CD4-positive, alpha-beta T cell treated with Interleukin-6 for 4 hours (primary cell): Measurements from ENCODE around the gene SAMD15.
A peak's percentile ranks its signal among the peaks of the same experiment; 100 is the strongest.
"Not testable (repeated sequence)": the region's sequence is repeated elsewhere in the genome, so short reads cannot be mapped to it uniquely, and the experiment has no call there.

Source experiments
- DNase-seq: peaks from one replicate; pipeline ENCODE4 v3.0.0-alpha.2; 2020; ENCODE audit warnings: mixed read lengths

Gene SAMD15

DNA sequence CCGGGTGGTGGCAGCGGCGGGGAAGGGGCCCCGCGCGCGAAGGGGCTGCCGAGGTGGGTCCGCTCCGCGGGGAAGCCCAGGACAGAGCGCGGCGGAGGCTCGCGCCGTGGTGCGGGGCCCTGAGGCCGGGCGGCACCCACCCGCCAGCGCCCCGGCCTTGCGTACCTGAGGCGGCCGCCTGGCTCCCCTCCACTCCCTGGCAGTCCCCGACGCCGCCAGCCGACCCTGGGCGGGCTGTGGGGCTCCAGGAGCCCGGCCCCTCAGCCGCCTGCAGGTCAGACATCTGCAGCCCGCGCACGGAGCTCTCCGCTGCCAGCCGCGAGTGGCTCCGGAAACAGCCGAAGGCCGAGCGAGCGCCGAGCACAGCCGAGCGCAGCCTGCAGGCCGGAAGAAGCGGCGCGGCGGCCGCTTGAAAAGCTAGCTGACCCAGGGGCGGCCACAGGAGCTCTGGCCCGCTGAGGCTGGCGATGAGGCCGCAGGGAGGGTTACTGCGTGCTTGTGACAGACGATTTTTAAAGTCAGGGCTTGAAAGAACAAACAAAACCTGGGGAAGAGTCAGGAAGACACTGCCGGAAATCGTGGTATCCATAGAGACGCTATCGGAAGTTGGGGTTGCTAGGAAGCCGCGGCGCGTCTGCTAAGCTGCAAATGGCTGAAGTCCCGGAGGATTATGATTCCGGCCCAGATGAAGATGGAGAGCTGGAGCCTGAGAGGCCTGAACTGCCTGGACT is at the start of gene SAMD15, which contains the start of gene TMED8:
TSS of gene SAMD15 (plus strand) at position 609 of the 731 bp plus-strand sequence. CDS start at position 649, 40 bp downstream.
TSS of gene TMED8 (minus strand) at position 324 of the 731 bp plus-strand sequence. CDS start at position 283, 41 bp downstream.
- peak; percentile 82 for DNase-seq

DNA sequence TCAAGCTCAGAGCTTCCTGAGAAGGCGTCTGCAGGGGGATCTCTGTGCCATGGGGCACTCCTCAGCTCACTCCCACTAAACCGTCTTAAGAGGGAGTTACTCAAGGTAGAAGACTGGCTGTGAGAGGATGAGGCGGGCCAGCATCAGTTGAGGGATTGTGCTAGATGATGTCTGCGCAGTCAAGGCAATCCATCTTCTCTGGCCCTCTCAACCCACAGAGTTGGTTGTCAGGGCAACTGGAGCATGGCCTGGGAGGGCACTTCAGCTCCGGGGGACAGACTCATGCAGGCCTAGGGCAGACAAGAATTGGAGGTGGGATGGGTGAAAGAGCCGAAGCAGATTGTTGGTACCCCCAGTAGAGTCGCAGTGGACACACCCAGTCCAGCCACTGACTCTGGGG is 47.3 kb upstream of the SAMD15 start:
- DNase-seq, result no peak

DNA sequence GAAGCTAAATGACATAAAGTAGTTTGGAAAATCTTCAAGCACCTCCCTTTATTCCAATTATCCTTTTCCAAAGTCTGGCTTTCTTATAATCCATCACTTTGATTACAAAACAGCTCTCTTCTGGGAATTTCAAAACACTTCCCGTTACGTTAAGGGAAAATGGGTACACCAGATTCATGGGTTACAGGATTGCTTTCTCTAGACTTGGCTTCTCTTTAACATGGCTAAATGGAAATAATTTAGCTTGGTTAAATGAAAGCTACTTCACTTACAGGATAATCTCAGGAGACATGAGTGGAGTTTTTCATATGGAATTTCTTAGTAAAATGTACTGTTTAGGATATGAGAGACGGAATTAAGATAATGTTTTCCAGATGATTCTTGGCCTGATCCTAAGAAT is 41.6 kb upstream of the SAMD15 start:
- DNase-seq, result no peak

DNA sequence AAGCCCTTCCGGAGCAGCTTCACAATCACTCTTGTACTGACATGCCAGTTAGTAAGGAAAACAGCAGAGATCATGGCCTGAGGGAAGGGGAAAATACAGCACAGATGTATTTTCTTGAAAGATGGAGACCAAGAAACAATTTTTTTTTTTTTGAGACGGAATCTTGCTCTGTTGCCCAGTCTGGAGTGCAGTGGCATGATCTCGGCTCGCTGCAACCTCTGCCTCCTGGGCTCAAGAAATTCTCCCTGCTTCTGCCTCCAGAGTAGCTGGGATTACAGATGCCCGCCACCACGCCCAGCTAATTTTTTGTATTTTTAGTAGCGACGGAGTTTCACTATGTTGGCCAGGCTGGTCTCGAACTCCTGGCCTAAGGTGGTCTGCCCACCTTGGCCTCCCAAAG is 39.9 kb upstream of the SAMD15 start:
- not testable (repeated sequence) for DNase-seq

DNA sequence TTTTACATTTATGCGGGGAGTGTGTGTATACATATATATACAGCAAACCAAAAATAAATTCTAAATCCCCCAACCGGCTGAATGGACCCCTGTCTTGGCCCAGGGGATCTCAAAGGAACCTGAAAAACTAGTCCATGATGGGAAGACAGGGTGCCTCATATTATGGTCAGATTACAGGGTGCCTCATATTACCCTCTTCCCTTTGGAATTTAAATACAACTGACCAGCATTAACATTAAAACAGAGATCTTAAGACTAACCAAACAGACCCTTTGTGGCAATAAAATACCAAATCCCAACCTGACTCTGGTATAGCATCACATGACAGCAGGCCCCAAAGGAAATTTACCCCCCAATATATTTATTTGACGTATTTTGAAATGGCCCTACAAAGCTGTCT is 39.3 kb upstream of the SAMD15 start:
- no peak for DNase-seq

DNA sequence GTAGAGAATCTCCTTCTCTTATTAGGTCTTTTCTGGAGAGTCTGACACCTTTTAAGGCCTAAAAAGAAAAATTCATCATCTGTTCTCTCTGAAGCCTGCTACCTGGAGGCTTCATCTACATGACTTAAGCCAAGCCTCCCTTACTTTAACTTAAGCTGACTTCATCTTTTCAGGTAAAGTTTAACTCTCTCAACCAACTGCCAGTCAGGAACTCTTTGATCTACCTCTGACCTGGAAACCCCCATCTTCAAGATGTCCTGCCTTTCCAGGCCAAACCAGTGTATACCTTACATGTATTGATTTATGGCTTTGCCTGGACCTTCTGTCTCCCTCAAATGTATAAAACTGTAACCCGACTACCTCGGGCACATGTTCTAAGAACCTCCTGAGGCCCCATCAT is 38.9 kb upstream of the SAMD15 start:
- no peak for DNase-seq

DNA sequence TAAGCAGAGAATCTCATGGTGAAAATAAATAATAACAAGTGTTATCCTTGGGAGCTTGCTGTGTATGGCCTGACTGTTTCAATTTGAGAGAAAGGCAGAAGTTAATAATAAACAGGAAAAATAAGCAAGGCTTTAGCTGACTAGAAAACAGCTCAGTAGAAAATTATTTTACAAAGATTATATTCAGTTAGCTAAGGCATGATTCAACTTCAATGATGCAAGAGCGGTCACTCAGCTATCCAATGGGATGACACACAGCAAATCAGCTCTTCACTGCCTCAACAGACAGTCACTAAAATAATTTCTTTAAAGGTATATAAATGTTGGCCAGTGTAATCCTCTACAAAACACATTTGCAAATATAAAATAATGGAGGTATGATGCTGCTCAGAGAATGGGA is 37.8 kb upstream of the SAMD15 start:
- no peak for DNase-seq

DNA sequence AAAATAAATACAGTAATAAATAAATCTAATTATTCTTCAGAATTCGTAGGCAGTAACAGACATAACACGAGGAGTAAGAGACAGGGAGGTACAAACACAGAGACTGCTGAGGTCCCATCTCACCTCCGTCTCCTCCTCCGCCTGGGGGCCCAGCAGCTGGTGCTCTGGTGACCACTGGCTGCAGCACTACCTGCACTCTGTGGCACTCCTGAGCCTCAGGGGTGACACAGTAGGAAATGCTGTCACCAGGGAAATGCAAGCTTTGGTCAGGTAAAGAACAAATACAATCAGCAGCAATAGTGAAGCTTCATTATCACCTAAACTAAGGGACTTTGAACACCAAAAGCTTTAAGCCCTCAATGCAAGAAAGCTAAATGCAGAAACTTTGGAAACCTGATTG is 36.8 kb upstream of the SAMD15 start:
- DNase-seq, result no peak

DNA sequence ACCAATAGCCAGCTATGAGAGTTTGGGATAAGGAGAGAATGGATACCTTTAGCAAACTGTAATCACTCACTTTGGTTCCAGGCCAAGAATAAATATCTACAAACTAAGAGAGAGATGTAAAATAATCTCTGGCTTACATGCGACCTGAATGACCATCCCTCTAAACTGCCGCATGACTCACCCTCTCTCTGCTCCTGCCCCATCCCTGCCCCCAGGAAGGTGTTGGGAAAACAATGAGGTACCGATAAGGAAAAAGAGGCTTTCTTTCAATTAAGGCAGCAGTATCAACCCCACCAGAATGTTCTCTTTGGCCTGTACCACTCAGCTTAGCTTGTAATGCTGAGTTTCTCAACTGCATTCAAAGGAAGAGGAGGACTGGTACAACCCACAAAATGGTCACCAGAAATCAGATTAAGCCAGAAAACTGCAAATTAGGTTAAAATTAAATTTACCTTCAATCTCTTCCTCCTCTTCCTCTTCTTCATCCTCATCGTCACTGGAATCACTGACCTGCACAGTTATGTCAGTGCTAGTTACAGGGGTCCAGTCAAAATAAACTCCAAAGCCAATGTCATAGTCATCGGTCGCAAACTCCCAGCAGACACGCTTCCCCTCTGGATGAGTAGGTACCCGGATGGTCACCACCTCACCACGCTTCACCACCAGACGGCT is 34.3 kb upstream of the SAMD15 start:
- no peak for DNase-seq

DNA sequence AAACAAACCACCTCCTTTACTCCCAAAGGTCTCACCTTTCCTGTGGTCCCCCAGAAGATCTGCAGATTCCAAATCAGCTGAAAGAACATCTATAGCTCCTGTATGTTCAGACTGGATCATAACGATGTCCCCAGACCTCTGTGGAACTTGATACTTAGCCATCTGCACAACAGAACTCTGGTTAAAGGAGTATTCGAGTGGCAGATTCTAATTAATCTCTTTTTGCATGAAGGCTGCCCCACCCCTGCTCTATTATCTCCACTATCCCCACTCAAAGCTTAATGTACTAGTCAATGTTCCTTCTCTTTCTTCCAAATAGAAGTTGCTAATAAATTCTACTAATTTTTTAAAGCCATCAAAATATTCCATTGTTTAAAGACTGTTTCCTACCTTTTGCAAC is 33.5 kb upstream of the SAMD15 start:
- no peak for DNase-seq

DNA sequence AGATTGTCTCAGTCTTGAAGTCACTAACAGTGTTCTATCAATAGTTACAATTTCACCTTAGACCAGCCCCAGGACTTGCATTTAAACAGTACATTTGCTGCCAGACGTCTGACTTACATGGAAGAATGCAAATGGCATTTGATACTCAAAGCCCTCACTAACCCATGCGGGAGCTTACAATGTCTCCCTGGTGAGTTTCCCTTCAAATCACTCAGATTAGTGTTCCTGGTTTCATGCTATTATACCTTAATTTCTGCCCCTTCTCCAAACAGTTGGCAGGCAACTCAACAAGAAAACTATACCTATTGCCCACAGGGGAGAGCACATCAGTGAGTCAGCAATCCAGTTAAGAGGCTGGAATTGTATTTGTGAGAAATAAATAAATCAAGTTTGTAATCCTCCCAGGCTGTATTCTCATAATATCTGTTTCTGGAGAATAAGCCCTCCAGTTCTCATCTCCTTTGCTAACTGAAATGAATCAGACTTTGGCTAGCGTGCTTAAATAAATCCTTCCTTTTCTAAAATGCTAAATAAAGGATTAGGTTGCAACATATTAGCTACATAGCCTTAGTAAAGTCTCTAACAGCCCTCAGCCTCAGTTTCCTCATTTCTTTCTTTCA is 32.7 kb upstream of the SAMD15 start:
- DNase-seq, result no peak

DNA sequence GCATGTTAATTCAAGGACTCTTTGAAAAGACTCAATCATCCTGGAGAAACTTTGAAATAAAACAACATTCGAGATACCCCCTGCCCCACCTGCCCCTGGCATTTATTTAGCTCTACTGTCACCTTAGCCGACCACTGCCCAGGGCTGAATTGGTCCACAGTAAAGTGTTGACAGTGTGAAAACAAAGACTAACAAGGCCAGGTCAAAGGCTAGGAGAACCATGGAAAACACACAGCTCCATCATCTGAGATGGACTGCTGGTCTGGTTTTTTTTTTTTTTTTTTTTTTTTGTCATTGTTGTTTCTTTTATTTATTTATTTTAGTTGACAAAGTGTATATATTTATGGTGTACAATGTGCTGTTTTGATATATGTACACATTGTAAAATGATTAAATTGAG is 30.7 kb upstream of the SAMD15 start:
- DNase-seq, result no peak

DNA sequence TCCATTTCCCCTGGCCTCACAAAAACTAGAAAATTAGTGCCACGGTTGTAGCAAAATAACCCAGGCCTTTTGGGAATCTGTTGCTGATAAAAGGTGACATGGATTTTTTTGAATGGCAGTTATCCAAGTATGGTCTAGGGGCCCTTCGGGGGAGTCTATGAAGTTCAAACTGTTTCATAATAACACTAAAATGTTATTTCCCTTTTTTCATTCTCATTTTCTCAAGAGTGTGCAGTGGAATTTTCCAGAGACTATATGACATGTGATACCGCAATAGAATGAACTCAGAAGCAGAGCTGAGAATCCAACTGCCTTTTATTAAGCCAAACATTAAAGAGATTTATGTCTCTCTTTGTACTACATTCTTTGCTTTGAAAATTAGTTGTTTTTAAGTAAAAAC is 29.4 kb upstream of the SAMD15 start:
- no peak for DNase-seq

DNA sequence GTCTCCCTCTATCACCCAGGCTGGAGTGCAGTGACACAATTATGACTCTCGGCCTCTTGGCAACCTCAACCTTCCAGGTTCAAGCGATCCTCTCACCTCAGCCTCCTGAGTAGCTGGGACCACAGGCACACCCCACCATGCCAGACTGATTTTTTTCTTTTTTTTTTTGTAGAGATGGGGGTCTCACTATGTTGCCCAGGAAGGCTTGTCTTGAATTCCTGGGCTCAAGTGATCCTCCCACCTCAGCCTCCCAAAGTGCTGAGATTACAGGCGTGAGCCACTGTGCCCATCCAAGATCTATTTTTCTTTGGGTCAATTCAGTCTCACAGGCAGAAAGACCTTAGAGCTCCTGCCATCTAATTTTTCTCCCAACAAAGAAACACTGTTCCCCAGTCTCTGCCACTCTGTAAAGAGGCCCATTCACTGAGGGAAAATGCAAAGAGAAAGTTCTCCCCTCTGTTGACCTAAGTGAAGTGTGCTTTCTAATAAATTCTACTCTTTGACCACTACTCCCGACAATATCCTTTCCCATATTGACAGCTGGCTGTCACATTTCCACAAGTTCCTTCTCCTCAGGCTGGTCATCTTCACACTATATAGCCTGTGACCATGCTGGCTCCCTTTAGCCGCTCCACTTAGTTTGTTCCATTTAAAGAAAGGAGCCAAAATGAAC is 23.6 kb upstream of the SAMD15 start:
- DNase-seq, result no peak

DNA sequence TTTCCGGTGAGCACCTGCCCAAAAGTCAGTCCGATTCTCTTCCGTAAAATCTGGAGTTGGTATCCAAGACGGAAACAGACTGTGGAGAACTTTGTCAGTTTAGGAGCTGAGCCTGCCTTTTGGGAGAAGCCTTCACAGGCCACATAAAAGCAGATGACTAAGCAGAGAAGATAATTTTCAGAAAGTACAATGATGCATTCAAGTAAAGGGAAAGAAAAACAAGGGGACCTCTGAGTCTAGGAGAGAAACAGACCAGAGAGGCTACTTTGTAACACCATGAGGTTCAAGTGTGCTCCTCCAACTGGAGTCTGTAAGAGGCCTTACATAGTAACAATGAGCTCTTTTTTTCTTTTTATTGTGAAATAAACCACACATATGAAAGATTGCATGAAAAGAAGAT is 21.4 kb upstream of the SAMD15 start:
- no peak for DNase-seq

DNA sequence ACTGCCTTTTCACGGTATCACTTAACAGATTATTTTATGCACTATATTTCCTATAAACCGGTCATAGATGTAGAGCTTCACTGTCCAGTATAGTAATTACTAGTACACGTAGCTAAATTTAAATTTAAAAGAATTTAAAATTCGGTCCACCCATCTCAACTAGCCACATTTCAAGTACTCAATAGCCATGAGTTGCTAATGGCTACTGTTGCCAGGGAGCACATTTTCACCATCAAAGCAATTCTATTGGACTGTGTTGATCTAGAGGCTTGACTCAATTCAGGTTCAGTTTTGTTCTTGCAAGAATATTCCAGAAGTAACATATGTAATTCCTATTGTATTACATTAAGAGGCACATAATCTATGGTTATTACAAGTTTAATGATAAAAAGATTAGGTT is 20.3 kb upstream of the SAMD15 start:
- no peak for DNase-seq

DNA sequence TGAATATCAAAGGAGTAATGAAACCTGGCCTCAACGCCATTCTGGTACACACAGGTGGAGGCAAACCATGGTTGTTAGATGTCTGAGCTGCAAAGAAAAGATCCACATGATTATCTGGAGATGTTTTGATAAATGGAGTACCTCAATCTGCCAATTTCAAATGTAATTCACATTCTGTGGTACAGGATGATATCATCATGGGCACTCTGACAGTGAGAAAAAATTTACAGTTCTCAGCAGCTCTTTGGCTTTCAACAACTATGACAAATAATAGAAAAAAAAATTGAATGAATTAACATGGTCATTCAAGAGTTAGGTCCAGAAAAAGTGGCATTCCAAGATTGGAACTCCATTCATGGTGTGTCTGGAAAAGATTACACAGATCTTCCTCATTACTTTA is 17.6 kb upstream of the SAMD15 start:
- no peak for DNase-seq

DNA sequence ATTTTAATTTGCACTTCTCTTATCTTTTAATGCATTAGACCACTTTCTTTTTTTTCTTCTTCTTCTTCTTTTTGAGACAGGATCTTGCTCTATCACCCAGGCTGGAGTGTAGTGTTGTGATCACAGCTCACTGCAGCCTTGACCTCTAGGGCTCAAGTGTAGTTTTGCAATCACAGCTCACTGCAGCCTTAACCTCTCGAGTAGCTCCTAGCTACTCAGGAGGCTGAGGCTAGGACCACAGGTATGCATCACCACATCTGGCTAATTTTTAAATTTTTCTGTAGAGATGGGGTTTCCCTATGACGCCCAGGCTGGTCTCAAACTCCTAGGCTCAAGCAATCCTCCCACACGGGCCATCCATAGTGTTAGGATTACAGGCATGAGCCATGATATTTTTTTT is 13.0 kb upstream of the SAMD15 start:
- no peak for DNase-seq

DNA sequence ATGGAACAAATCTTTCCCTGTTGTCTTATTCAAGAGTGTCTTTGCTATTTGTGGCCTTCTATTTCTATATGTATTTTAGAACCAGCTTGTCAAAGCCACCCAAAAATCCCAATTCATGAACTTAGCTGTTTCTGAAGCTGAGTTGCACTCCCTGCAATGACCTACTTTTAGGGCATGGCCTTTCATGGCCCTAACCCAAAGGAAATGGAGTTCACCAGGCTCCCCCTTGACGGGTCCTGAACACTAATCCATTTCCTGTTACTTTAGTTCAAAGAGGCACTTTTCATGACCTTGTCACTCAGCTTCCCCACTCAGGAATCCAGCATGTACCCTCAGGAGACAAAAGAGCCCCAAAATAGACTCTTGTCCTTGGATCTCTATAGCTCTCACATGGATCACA is 7.9 kb upstream of the SAMD15 start:
- peak; percentile 32 for DNase-seq

DNA sequence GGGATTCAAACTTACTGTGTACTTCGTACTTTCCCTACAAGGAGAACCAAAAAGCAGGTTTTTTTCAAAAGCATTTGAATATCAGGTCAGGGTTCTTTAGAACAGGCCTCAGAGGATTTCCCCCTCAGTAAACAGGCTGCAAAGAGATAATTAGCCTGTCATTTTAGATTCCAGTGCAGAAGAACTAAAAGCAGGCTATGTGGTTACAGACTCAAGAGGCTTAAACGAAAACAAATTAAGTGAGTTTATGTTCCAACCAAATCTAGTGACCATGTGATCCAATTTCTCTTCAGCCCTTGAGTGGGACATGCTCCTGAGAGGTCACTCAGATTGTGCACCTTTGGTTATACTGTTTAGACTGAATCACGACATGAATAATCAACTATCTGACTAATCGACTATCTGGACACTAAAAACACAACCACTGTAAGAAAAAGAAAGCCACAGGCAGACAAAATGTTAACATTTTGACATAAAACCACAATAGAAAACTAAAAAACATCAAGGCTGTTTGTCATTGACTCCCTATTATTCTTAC is 4.8 kb upstream of the SAMD15 start:
- no peak for DNase-seq

DNA sequence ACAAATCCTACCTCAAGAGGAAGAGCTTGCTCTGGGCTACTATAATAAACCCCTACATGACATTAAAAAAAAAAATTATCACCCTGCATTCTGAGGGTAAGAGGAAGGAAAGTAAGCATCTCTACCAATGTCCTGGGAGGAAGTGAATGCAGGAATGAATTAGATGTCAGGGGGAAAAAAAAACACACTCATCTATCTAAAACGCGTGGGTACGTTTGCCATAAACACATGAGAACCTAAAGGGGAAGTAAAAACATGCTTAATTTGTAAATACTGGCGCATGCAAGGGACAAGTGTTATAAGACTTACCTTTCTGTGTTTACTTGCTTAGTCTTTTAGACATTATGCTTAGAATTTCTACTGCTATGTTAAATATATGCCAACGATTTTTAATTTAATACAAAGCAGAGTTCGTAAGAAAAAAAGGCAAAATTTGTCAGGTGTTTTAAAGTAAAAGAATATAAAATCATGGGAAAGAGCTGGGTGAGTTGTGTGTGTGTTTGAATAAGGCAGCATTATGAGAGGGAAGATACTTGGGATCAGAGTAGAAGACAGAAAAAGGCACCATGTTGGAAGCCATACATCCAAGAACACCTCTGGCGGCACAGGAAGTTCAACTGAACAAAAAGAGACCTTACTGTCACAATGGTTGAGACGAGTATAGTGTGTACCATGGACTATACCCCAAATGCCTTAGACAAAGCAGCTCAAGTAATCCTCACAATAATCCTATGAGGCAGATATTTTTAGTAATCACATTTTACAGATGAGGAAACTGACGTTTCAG is 1.8 kb upstream of the SAMD15 start:
- DNase-seq, result no peak

DNA sequence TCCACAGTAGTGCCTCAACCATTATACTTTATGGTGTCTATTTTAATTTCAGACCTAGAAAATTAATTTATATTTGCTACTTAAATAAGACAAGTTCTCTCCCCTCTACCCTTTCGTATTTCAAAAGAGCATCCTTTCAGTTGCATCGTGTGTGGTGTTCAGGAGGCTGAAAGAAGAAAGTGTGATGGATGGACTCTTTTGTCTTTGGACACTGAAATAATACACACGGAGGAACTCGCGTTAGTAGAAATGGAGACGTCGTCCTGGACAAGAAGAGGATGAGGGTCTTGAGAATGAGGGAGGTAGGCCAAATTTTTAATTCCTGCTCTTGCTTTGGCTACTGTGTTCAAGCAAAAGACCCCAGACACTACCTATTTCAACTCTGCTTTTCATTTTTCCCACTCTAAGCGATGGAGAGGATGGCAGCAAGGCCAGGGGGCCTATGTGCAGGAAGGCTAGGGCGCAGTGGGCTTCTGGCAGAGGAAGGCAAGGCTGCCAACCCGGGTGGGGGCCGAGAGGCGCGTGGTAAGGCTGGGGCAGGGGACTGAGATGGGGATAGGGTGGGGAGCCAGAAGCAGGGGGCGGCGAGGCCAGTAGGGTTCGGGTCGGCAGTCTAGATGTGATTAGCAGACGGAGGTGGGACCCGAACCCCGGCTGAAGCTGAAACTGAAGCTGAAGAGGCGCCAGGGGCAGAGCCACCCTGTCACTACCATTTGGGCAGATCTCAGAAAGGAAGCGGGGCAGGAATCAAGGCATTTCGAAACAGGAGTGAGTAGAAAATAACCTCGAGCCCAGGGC is 1.0 kb upstream of the SAMD15 start:
- DNase-seq, result peak; percentile 35
